PC-3 (cell line): ENCODE results near the gene PLSCR4.

ENCODE experiments used
- EZH2 ChIP-seq: fragments of 300-600 bp; sonication (generic); IDR thresholded peaks from one replicate; pipeline ENCODE4 v1.6.1; 2017; ENCODE audit warnings: antibody characterized with exemption, mild to moderate bottlenecking, low read length; ENCODE audit not compliant: unreplicated experiment
- EZH2phosphoT487 ChIP-seq: fragments of 300-600 bp; sonication (generic); IDR thresholded peaks from 2 replicates; pipeline ENCODE4 v1.6.1; 2018; ENCODE audit warnings: mild to moderate bottlenecking, antibody characterized with exemption, low read length, borderline replicate concordance
- TF ChIP-seq, protein P1 (sequence below): fragments of 300-600 bp; sonication (generic); conservative IDR thresholded peaks from 2 replicates; pipeline ENCODE4 v1.5.1; 2017; ENCODE audit warnings: antibody characterized with exemption, low read depth, mild to moderate bottlenecking, low read length

DNA sequence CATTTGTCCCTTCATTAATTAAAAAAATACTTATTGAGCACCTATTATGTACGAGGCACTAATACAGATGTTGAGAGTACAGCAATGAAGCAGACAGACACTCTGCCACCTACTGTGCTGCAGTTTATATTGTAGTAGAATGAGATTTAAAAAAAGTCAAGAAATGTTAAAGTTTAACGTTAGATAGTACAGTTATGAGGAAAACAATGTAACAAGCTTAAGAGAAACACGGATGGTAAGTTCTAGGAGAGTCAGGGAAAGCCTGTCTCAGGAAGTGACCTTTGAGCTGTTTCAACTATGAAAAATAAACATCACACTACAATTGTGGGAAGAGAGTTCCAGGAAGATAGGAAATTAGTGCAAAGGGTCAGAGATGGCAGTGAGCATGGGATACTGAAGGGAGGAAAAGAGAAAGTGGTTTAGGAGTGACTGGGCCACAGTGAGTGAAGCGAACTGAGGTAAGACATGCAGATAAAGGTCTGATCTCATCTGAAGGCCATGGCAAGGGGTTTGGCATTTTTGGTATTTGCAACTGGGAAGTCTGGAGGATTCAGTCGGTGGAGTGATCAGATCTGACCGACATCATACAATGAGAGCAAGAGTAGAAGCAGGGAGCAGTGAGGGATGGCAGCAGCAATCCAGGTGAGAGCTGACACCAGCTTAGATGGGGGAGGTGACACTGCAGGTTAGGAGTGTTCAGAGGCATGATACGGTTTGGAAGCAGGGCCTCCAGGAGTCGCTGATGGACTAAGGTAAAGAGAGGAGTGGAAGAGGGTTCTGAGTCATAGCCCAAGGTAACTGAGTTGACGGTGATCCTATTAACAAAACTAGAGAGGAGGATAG lies 28.5 kb downstream of the PLSCR4 start:
- TF ChIP-seq, protein P1, sequence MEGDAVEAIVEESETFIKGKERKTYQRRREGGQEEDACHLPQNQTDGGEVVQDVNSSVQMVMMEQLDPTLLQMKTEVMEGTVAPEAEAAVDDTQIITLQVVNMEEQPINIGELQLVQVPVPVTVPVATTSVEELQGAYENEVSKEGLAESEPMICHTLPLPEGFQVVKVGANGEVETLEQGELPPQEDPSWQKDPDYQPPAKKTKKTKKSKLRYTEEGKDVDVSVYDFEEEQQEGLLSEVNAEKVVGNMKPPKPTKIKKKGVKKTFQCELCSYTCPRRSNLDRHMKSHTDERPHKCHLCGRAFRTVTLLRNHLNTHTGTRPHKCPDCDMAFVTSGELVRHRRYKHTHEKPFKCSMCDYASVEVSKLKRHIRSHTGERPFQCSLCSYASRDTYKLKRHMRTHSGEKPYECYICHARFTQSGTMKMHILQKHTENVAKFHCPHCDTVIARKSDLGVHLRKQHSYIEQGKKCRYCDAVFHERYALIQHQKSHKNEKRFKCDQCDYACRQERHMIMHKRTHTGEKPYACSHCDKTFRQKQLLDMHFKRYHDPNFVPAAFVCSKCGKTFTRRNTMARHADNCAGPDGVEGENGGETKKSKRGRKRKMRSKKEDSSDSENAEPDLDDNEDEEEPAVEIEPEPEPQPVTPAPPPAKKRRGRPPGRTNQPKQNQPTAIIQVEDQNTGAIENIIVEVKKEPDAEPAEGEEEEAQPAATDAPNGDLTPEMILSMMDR, result peak; percentile 57
- TF ChIP-seq EZH2 (no peak), EZH2phosphoT487 (no peak)
